Heart right ventricle (tissue), 16 donors: ENCODE measurements around the gene PCGF1. TPM values are rescaled to one million over a fixed set of nuclear protein-coding genes. Genes with fewer than 3 reads are reported as not detected.
A peak's percentile ranks its signal among the peaks of the same experiment; 100 is the strongest.
"Not testable (repeated sequence)": the region's sequence is repeated elsewhere in the genome, so short reads cannot be mapped to it uniquely, and the experiment has no call there.

ENCODE experiments used
- ATAC-seq, 8 donors: fragments of 200-7000 bp; cut with Tn5 transposase; one replicate each; pipeline ENCODE4 v1.9.1; 2020; ENCODE audit warnings: mild to moderate bottlenecking in 8 of 8, moderate library complexity in 8 of 8, moderate number of reproducible peaks in 1 of 8
- DNase-seq, 2 donors: peaks; one replicate each; pipeline ENCODE4 v3.0.0-alpha.2; 2020
- H3K27ac ChIP-seq, 10 donors: fragments of 200-600 bp; sonication (generic) in 2 of 10; one replicate each; pipeline versions ENCODE4 v1.5.0 to v1.8.0; 2020 to 2022; ENCODE audit warnings: mild to moderate bottlenecking in 3 of 10
- H3K27me3 ChIP-seq, 7 donors: fragments of 200-600 bp; one replicate each; pipeline ENCODE4 v1.8.0; 2021 to 2022; ENCODE audit warnings: mild to moderate bottlenecking in 2 of 7
- H3K36me3 ChIP-seq, 9 donors: fragments of 200-600 bp; sonication (generic) in 1 of 9; one replicate each; pipeline versions ENCODE4 v1.5.0 to v1.8.0; 2020 to 2022; ENCODE audit warnings: mild to moderate bottlenecking in 2 of 9
- H3K4me1 ChIP-seq, 9 donors: fragments of 200-600 bp; sonication (generic) in 1 of 9; one replicate each; pipeline versions ENCODE4 v1.5.0 to v1.8.0; 2020 to 2022; ENCODE audit warnings: mild to moderate bottlenecking in 4 of 9
- H3K4me3 ChIP-seq, 10 donors: fragments of 200-600 bp; sonication (generic) in 2 of 10; one replicate each; pipeline versions ENCODE4 v1.5.0 to v1.8.0; 2020 to 2022; ENCODE audit warnings: mild to moderate bottlenecking in 7 of 10, moderate library complexity in 2 of 10
- H3K9me3 ChIP-seq, 11 donors: fragments of 200-600 bp in 10 of 11; sonication (generic) in 2 of 11; one replicate each; pipeline versions ENCODE4 v1.5.0 to v1.8.0; 2013 to 2022; ENCODE audit warnings: mild to moderate bottlenecking in 2 of 11, control low read depth in 1 of 11, moderate library complexity in 1 of 11
- WGBS, 2 donors: extraction: QIAGEN DNeasy Blood & Tissue Kit; methylation state at CpG; one replicate each; pipeline ENCODE4 v1.1.7; 2013; ENCODE audit warnings: inconsistent platforms in 1 of 2; 5-methylcytosine and 5-hydroxymethylcytosine counted together
- intact Hi-C, 10 donors: fragments of 100-400 bp; cut with DNase I; formaldehyde crosslinking; loops; one replicate each; pipeline versions ENCODE4 v1.11.1 to v1.14.2; 2022
- polyA plus RNA-seq, 2 donors: library from polyadenylated mRNA; stranded (reverse); fragments of 200-250 nt; gene quantifications; one replicate each; pipeline ENCODE4 v1.2.3, GENCODE V29; 2013
- total RNA-seq, 10 donors: library from RNA; stranded (reverse); fragmentation: NEBNext Ultra II Directional in 3 of 10; extraction: Animal tissue kit (Norgen Biotek cat#: 25700) in 3 of 10; gene quantifications; one replicate each; pipeline versions ENCODE4 v1.2.1 to v1.2.4, GENCODE V29; 2021 to 2023
- TF ChIP-seq, protein P1 (sequence below), 9 donors: fragments of 200-600 bp; sonication (generic) in 2 of 9; IDR thresholded peaks; one replicate each; pipeline versions ENCODE4 v1.5.0 to v1.8.0; 2021 to 2022; ENCODE audit warnings: antibody characterized with exemption in 9 of 9, mild to moderate bottlenecking in 5 of 9, moderate library complexity in 1 of 9
- donor health status: Arrhythmogenic right ventricular cardiomyopathy.
- donor health status: ischemic (EF 13 %, LVEDD 7.1; RV severe dilation, severe dysfunction).
- donor health status: healthy with polysubstance abuse.
- donor health status: DM: no; HTN: yes; CAD: no.
- donor health status: DM: no; HTN: no; CAD: no.
- donor health status: ischemic (EF 25% LVEDD 6.9; RV normal size, moderate dysfunction).
- donor health status: ischemic (EF 25% LVEDD 5.7; RV mildly dilated, moderate dysfunction).
- donor health status: healthy.
- donor health status: DM: yes; HTN: yes; CAD: no.
- donor health status: Ischemic cardiomyopathy.
- donor health status: ischemic (EF 35%, LVEDD 5.7; RV mildly dilated, moderate dysfunction).
- donor health status: nonischemic (EF 11% LVEDD 7.7; RV severe dilation, severe dysfunction).
- donor health status: DM: yes; HTN: yes; CAD: no.
- donor health status: PGD.
- donor health status: ischemic (EF 29% LVEDD 5.4; RV normal size, mild dysfunction).
- donor health status: nonischemic (EF 23%, LVEDD 6.1; RV moderate dilation, normal function).

The PCGF1 gene
- total and polyA plus RNA-seq, 12 donors: 10.7 to 27.7 (median 16.0) TPM

GRCh38 chr2:74462054-74462785, 45.3 kb downstream of the PCGF1 start:
- Histone ChIP-seq H3K27ac (no peak overlapping the region), H3K27me3 (no peaks in the 10 kb centered on the region), H3K4me1 (peaks cover 4 to 37% (median 30%) of the 10 kb centered on the region in 9 donors), H3K36me3 (peaks cover 0 to 29% (median 6%) of the 10 kb centered on the region in 9 donors), H3K4me3 (no peak overlapping the region), H3K9me3 (no peaks in the 10 kb centered on the region)
- DNase-seq: no peak
- TF ChIP-seq, protein P1, sequence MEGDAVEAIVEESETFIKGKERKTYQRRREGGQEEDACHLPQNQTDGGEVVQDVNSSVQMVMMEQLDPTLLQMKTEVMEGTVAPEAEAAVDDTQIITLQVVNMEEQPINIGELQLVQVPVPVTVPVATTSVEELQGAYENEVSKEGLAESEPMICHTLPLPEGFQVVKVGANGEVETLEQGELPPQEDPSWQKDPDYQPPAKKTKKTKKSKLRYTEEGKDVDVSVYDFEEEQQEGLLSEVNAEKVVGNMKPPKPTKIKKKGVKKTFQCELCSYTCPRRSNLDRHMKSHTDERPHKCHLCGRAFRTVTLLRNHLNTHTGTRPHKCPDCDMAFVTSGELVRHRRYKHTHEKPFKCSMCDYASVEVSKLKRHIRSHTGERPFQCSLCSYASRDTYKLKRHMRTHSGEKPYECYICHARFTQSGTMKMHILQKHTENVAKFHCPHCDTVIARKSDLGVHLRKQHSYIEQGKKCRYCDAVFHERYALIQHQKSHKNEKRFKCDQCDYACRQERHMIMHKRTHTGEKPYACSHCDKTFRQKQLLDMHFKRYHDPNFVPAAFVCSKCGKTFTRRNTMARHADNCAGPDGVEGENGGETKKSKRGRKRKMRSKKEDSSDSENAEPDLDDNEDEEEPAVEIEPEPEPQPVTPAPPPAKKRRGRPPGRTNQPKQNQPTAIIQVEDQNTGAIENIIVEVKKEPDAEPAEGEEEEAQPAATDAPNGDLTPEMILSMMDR (IDR thresholded peaks at IDR 0.05): no peak
- no peak for ATAC-seq
- 88 to 93% methylated on average over 20 of the region's 20 CpGs for WGBS, 2 donors
- intact Hi-C loops: no loop called here

GRCh38 chr2:74461187-74462053, 46.1 kb downstream of the PCGF1 start:
- WGBS, 2 donors: 92 to 93% methylated on average over 27 of the region's 27 CpGs
- TF ChIP-seq, protein P1 (IDR thresholded peaks at IDR 0.05): peak in 1 of 9 donors; percentile 10
- intact Hi-C loops: no loop called here
- peaks cover 8 to 45% (median 38%) of the 10 kb centered on the region in 9 donors for H3K4me1 ChIP-seq
- H3K27me3 ChIP-seq: no peaks in the 10 kb centered on the region
- no peak overlapping the region for H3K27ac ChIP-seq
- no peak overlapping the region for H3K4me3 ChIP-seq
- DNase-seq: no peak
- peaks cover 0 to 29% (median 6%) of the 10 kb centered on the region in 9 donors for H3K36me3 ChIP-seq
- ATAC-seq: no peak
- H3K9me3 ChIP-seq: no peaks in the 10 kb centered on the region

- DNase-seq, H3K27ac ChIP-seq, H3K27me3 ChIP-seq, H3K4me3 ChIP-seq, intact Hi-C loops, ATAC-seq, H3K9me3 ChIP-seq: not testable (repeated sequence)
- H3K36me3 ChIP-seq: peaks cover 0 to 35% (median 6%) of the 10 kb centered on the region in 9 donors
- WGBS, 2 donors: 85 to 88% methylated on average over 9 to 10 of the region's 10 CpGs
- peaks cover 13 to 51% (median 44%) of the 10 kb centered on the region in 9 donors for H3K4me1 ChIP-seq
Measured at GRCh38 chr2:74460187-74460586, 47.3 kb downstream of the PCGF1 start.

DNA sequence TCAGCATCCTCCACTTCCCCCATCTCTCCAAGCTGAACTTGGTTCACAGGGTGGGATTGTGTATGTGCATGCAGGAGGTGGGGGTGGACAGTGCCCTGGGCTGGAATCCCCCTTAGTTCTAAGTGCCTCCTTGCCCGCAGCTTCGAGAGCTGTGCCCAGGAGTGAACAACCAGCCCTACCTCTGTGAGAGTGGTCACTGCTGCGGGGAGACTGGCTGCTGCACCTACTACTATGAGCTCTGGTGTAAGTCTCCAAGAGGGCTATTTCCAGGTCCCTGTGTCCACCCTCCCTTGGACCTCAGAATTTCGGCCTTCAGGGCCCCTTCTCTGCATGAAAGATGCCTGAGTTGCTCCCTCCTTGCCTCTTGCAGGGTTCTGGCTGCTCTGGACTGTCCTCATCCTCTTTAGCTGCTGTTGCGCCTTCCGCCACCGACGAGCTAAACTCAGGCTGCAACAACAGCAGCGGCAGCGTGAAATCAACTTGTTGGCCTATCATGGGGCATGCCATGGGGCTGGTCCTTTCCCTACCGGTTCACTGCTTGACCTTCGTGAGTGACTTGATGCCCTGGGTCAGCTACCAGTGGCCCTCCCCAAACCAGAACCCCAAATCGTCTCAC, 47.9 kb downstream of the PCGF1 start:
- Histone ChIP-seq H3K4me3 (peak overlapping the region in 4 of 10 donors; percentile 65 to 90 (median 82)), H3K36me3 (peaks cover 0 to 35% (median 6%) of the 10 kb centered on the region in 9 donors), H3K27ac (peak overlapping the region in 1 of 10 donors; percentile 95), H3K4me1 (peaks cover 14 to 50% (median 43%) of the 10 kb centered on the region in 9 donors)
- intact Hi-C loops, DNase-seq, ATAC-seq, H3K27me3 ChIP-seq, H3K9me3 ChIP-seq: not testable (repeated sequence)
- WGBS, 2 donors: 80 to 82% methylated on average over 13 of the region's 13 CpGs

DNA sequence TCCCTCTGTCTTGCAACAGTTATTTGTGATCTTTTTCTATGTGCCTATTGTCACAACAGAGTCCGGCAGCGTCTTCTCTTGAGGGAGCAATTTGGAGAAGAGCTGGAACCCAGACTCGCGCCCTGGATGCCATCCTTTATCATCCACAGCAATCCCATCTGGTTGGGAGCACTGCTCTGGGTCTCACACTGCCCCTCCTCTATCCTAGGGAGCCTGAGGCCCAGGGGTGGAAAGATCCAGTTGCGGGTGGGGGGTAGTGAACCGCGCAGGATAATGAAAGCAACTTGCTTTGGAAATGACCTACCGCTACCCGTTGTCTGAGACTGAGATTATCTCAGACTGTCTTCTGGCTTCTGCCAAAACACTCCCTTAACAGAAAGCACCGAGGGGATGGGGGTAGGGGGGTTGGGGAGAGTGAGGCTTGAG, 48.5 kb downstream of the PCGF1 start:
- Histone ChIP-seq H3K9me3 (no peaks in the 10 kb centered on the region), H3K4me1 (peaks cover 14 to 48% (median 39%) of the 10 kb centered on the region in 9 donors), H3K4me3 (peak overlapping the region; percentile 50 to 90 (median 79)), H3K27ac (peak overlapping the region in 9 of 10 donors; percentile 73 to 98 (median 79)), H3K27me3 (no peaks in the 10 kb centered on the region), H3K36me3 (peaks cover 0 to 35% (median 6%) of the 10 kb centered on the region in 9 donors)
- intact Hi-C loops: loop anchor here in 2 of 10 donors (1.0 kb wide), 2 partner anchors 13 to 48 kb away; partner anchors contain the start of genes MRPL53 (in 1 of the 2) and PCGF1 (in 1 of the 2)
- no peak for DNase-seq
- TF ChIP-seq, protein P1 (IDR thresholded peaks at IDR 0.05): no peak
- WGBS, 2 donors: 2 to 3% methylated on average over 10 of the region's 10 CpGs
- no peak for ATAC-seq
